GM19324 (cell line): ENCODE results near the gene ATE1.
"Not testable (repeated sequence)": the region's sequence is repeated elsewhere in the genome, so short reads cannot be mapped to it uniquely, and the experiment has no call there.

Experiments used
- ATAC-seq: cut with Tn5 transposase; IDR thresholded peaks from one replicate; pipeline ENCODE4 v1.9.1; 2021; ENCODE audit warnings: mild to moderate bottlenecking, moderate library complexity; ENCODE audit not compliant: unreplicated experiment, low FRiP score

ATE1 gene

GRCh38 chr10:121800146-121800545 lies 127.7 kb downstream of the ATE1 start:
- no peak for ATAC-seq

DNA sequence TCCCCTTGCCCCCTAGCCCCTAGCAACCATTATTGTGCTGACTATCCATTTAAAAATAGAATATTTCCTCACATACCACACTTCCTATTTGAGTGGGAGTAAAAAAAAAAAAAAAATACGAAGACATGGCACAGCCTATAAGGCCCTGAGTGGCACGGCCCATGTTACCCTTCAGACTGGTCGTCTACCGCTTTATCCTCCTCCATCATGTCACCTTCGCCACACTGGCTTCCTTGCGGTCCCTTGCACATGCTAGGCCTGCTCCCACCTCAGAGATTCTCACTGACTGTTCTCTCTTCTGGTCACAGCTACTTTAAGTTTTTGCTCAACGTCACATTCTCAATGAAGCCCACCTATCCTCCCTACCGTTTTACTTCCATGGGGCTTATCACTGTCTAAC lies 130.3 kb downstream of the ATE1 start:
- ATAC-seq: no peak

DNA sequence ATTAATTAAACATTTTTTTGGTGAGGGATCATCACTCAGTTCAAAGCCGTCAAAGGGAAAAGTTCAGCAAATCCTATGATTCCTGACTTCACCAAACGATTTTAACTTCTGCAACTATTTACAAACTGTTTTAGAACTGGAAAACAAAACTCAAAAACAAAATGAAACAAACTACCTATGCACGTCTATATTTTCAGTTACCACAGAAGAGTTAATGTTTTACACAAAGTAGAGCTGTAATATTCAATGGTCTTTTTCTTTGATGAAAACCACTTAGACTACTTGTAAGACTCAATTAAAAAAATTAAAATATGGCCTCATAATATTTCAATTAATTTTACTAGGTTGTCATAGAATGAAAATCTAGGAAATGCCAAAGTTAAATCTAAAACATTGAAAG lies 131.5 kb downstream of the ATE1 start:
- no peak for ATAC-seq

GRCh38 chr10:121792198-121792597 lies 135.6 kb downstream of the ATE1 start:
- ATAC-seq: no peak

DNA sequence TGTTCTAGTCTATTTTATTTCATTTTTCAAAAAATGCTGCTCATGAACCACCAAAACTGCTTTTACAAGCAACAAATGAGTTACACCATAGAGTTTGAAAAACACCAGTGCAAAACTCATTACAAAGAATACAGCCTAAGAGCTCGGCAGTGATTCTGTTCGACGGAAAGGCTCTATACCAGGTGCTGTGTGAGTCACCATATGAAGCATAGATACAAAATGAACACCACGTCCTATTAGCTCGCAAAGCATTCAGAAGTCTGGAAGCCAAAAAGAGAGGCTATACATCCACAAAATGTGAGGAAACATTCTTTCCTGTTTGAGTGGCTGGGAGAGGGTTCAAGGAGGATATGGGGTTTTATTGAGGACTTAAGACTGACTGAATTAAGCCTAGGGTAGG lies 136.1 kb downstream of the ATE1 start:
- ATAC-seq: no peak

DNA sequence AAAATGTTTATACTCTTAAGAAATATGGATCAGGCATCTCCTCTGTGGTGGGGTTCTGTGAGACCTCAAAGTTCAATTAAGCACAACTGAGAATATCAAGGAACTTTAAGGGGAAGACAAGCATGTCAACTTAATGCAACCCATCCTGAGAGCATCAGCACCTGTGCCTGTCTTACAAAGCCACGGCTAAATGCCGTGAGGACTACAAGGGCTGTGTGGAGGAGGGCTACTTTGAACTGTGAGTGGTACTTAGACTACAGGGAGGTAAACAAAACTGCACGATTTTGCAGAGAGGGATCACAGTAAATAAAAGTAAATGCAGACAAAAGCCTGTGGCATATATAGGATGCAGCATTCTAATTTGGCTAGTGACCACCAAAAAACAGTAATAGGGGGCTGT lies 139.1 kb downstream of the ATE1 start:
- ATAC-seq: no peak

DNA sequence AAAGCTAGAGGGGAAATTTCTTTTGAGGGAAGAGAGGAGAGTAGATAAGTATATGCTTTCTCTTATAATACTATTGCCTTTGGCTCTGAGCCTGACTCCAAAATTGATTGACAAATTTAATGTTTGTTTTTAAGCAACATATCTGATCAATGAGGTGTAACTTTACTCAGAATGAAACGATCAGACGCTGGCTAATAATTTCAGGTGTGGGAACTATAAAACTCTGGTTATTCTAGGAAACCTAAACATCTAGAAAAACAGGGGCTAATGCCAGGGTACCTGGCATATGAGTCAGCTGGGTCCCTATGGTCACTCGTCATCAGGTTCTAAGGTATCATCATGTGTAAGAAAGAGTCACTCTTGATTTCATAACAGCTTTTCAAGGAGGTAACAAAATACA lies 139.7 kb downstream of the ATE1 start:
- no peak for ATAC-seq

DNA sequence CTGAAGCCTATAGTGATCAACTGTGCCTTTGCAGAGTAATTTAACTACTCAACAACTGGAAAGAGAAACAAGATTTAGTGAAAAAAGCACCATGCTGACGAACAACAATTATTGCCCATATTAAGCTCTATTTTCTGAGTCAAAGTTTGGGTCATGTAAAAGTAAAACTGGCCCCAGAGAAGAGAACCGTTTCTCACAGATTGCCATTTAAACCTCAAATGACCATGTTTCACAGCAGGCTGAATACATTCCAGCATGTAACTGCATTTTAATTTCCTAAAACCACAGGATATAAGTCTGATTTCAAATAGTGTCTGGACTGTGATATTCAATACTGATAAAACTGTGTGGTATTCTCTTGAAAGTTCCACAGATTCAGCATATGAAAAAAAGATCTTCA lies 140.7 kb downstream of the ATE1 start:
- ATAC-seq: no peak

GRCh38 chr10:121783782-121784372 lies 144.0 kb downstream of the ATE1 start:
- ATAC-seq: no peak

DNA sequence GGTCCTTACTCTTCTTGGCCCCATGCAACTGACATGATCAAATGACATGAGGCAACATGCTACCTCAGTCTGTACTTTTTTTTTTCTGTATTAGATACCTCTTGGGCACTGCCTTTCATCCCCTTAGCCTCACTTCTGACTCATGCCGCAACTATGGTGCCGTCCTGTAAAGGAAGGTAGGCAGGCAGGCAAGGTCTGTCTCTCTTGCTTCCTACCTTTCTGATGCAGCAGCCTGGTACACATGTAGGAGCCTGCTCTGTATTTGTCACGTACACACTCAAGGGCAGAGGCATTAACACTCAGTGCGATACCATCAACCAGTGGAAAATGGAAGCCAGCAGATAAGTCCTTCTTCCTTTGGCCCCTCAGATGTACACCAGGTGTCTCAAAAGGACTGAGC lies 146.7 kb downstream of the ATE1 start:
- no peak for ATAC-seq

DNA sequence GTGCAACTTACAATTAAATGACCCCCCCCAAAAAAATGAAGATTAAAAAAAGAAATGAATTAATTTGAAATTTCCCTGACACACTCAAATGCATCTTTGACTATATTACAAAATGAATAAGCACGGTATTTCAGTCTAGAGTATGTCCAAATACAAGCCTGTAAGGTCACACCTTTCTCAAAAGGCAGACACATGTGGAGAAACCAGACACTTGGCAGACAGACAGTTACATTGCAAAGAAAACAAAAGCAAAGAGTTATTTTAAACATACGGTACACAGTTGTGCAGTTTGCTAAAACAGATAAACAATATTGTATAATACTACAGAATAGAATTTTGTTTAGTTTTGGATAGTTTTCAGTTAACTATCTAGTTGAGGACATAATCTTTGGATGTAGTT lies 153.0 kb downstream of the ATE1 start:
- ATAC-seq: no peak

GRCh38 chr10:121774404-121774803 lies 153.4 kb downstream of the ATE1 start:
- ATAC-seq: no peak

- no peak for ATAC-seq
These were observed 154.9 kb downstream of the ATE1 start for GRCh38 chr10:121772884-121773283.

GRCh38 chr10:121772406-121772805 lies 155.4 kb downstream of the ATE1 start:
- ATAC-seq: no peak

DNA sequence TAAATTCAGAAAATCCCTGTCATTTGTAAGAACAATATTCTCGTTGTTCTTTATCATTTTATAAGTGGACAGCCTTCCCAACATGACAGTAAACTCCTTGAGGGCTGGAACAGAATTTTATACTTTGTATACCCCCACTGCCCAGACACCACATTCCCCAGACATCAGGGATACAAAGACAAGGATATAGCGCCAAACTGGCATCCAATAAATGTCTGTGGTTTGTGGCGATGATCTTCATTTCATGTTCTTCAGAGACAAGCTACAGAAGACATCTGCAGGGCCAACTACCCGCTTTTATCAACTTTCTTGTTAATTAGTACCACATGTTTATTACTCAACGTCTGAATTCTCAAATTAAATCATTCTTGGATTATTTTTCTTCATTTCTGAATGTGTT lies 155.9 kb downstream of the ATE1 start:
- no peak for ATAC-seq

DNA sequence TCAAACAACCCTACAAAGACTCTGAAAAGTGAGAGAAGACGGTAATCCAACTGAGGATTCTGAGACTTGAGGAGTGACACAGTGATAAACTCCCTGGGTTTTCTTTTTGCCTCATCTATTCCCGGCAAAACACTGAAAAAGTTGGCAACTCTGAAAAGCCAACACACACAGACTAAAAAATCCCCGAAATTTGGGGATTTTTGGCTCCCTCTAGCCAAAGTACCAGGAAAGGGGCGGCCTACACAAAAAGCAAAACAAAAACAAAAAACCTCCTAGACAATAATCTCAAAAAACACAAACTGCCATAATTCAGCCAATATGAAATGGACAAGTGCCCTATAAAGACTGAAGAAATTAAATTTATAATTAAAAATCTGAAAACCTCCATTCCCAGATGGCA lies 161.4 kb downstream of the ATE1 start:
- ATAC-seq: no peak

GRCh38 chr10:121765204-121765603 lies 162.6 kb downstream of the ATE1 start:
- ATAC-seq: no peak

DNA sequence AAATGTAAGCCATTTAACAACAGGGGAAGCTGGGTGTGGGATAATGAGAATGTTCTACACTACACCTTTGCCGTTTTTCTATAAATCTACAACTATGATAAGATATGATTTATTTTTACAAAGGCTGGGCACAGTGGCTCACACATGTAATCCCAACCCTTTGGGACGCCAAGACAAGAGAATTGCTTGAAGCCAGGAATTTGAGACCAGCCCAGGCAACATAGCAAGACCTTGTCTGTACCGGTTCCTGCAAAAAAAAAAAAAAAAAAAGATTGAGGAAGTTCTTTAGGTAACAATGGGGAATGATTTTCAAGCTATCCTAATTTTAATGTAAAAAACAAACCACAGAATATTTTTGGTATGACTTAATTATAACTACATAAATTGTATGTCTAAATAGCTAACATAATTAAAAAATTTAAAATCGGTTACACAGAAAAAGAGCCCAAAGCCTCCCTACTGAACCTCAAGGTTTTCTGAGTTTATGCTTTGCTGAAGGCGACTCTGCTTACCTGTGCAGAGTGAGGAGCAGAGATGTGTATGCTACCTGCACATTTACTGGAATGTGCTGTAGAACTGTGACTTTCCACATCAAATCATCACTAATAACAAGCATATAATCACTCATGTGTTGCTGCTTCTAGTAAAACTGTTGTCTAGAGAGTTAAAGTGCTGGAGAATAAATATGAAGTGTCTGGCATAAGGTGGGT lies 163.4 kb downstream of the ATE1 start:
- ATAC-seq: no peak

- not testable (repeated sequence) for ATAC-seq
These were observed 170.6 kb downstream of the ATE1 start for GRCh38 chr10:121757241-121757640.

DNA sequence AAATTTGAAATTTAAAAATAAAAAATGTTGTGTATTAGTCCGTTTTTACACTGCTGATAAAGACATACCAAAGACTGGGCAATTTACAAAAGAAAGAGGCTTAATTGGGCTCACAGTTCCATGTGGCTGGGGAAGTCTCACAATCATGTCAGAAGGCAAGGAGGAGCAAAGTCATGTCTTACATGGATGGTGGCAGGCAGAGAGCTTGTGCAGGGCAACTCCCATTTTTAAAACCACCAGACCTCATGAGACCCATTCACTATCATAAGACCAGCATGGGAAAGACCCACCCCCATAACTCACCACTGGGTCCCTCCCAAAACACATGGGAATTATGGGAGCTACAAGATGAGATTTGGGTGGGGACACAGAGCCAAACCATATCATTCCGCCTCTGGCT lies 172.3 kb downstream of the ATE1 start:
- ATAC-seq: not testable (repeated sequence)

GRCh38 chr10:121754666-121755065 lies 173.2 kb downstream of the ATE1 start:
- no peak for ATAC-seq

- peak; percentile 69 for ATAC-seq
These were observed 173.9 kb downstream of the ATE1 start for GRCh38 chr10:121753726-121754476.
